ENCODE data around the gene ALDOC. TPM values are rescaled to one million over a fixed set of nuclear protein-coding genes. Genes with fewer than 3 reads are reported as not detected.

ALDOC gene
- total and polyA plus RNA-seq, 4 donors = 40.1 to 131 (median 94.8) TPM

GRCh38 chr17:28545141-28545503 lies 31.6 kb downstream of the ALDOC start (continued):
- TF ChIP-seq SP1 (IDR thresholded peaks at IDR 0.05) = no peak

GRCh38 chr17:28544402-28545140 lies 32.1 kb downstream of the ALDOC start:
- DNase-seq (ENCODE audit: low spot score) = no peak
- Histone ChIP-seq H3K9me3 (ENCODE audit: control insufficient read depth in 4 of 4, low read length in 3 of 4) (no peaks in the 10 kb centered on the region), H3K4me3 (ENCODE audit: low read depth in 1 of 3, low read length in 3 of 3) (no peak overlapping the region), H3K36me3 (ENCODE audit: control insufficient read depth in 4 of 4, insufficient read depth in 3 of 4, low read depth in 1 of 4, low read length in 3 of 4) (peaks cover 0 to 6% (median 2%) of the 10 kb centered on the region in 4 donors), H3K4me1 (ENCODE audit: control insufficient read depth in 4 of 4, insufficient read depth in 4 of 4, low read length in 3 of 4) (peaks cover 0 to 2% (median 0%) of the 10 kb centered on the region in 4 donors), H3K27me3 (ENCODE audit: control insufficient read depth in 4 of 4, insufficient read depth in 4 of 4, low read length in 3 of 4) (no peaks in the 10 kb centered on the region), H3K27ac (ENCODE audit: low read depth in 1 of 2, low read length in 2 of 2) (no peak overlapping the region), H3K9ac (ENCODE audit: low read depth in 1 of 2, low read length in 2 of 2) (no peak overlapping the region)
- no peak for TF ChIP-seq MAX (IDR thresholded peaks at IDR 0.05)
- WGBS = 95% methylated on average over 4 of the region's 4 CpGs

- Histone ChIP-seq H3K4me1 (ENCODE audit: control insufficient read depth in 4 of 4, insufficient read depth in 4 of 4, low read length in 3 of 4) (no peaks in the 10 kb centered on the region), H3K9ac (ENCODE audit: low read depth in 1 of 2, low read length in 2 of 2) (no peak overlapping the region), H3K36me3 (ENCODE audit: control insufficient read depth in 4 of 4, insufficient read depth in 3 of 4, low read depth in 1 of 4, low read length in 3 of 4) (peaks cover 0 to under 1% (median 0%) of the 10 kb centered on the region in 4 donors), H3K27ac (ENCODE audit: low read depth in 1 of 2, low read length in 2 of 2) (no peak overlapping the region), H3K9me3 (ENCODE audit: control insufficient read depth in 4 of 4, low read length in 3 of 4) (no peaks in the 10 kb centered on the region), H3K4me3 (ENCODE audit: low read depth in 1 of 3, low read length in 3 of 3) (no peak overlapping the region), H3K27me3 (ENCODE audit: control insufficient read depth in 4 of 4, insufficient read depth in 4 of 4, low read length in 3 of 4) (no peaks in the 10 kb centered on the region)
- TF ChIP-seq SP1 (IDR thresholded peaks at IDR 0.05) = no peak
- TF ChIP-seq CTCF (IDR thresholded peaks at IDR 0.05; ENCODE audit: low read depth, low read length, missing input control) = no peak
- no peak for DNase-seq (ENCODE audit: low spot score)
- WGBS = 80% methylated on average over 4 of the region's 4 CpGs
Observed at GRCh38 chr17:28541439-28541838, 35.3 kb downstream of the ALDOC start.

GRCh38 chr17:28540231-28540630 lies 36.5 kb downstream of the ALDOC start:
- H3K27me3 ChIP-seq (ENCODE audit: control insufficient read depth in 4 of 4, insufficient read depth in 4 of 4, low read length in 3 of 4) = no peaks in the 10 kb centered on the region
- no peak overlapping the region for H3K9ac ChIP-seq (ENCODE audit: low read depth in 1 of 2, low read length in 2 of 2)
- WGBS = 94% methylated on average over 4 of the region's 4 CpGs

GRCh38 chr17:28538296-28538895 lies 38.3 kb downstream of the ALDOC start:
- H3K4me1 ChIP-seq (ENCODE audit: control insufficient read depth in 4 of 4, insufficient read depth in 4 of 4, low read length in 3 of 4) = no peaks in the 10 kb centered on the region
- no peak for DNase-seq (ENCODE audit: low spot score)
- H3K9ac ChIP-seq (ENCODE audit: low read depth in 1 of 2, low read length in 2 of 2) = no peak overlapping the region
- WGBS = 92% methylated on average over 14 of the region's 14 CpGs
- H3K27me3 ChIP-seq (ENCODE audit: control insufficient read depth in 4 of 4, insufficient read depth in 4 of 4, low read length in 3 of 4) = no peaks in the 10 kb centered on the region
- H3K4me3 ChIP-seq (ENCODE audit: low read depth in 1 of 3, low read length in 3 of 3) = no peak overlapping the region
- TF ChIP-seq SP1 (IDR thresholded peaks at IDR 0.05) (no peak), RAD21 (IDR thresholded peaks at IDR 0.05) (no peak), HNF4A (conservative IDR thresholded peaks at IDR 0.05) (no peak), ATF3 (IDR thresholded peaks at IDR 0.05) (no peak)
- H3K27ac ChIP-seq (ENCODE audit: low read depth in 1 of 2, low read length in 2 of 2) = no peak overlapping the region
- no peaks in the 10 kb centered on the region for H3K9me3 ChIP-seq (ENCODE audit: control insufficient read depth in 4 of 4, low read length in 3 of 4)
- H3K36me3 ChIP-seq (ENCODE audit: control insufficient read depth in 4 of 4, insufficient read depth in 3 of 4, low read depth in 1 of 4, low read length in 3 of 4) = no peaks in the 10 kb centered on the region

More at GRCh38 chr17:28540231-28540630, 36.5 kb downstream of the ALDOC start:
- no peak for DNase-seq (ENCODE audit: low spot score)
- Histone ChIP-seq H3K9me3 (ENCODE audit: control insufficient read depth in 4 of 4, low read length in 3 of 4) (no peaks in the 10 kb centered on the region), H3K27ac (ENCODE audit: low read depth in 1 of 2, low read length in 2 of 2) (no peak overlapping the region), H3K4me3 (ENCODE audit: low read depth in 1 of 3, low read length in 3 of 3) (no peak overlapping the region), H3K4me1 (ENCODE audit: control insufficient read depth in 4 of 4, insufficient read depth in 4 of 4, low read length in 3 of 4) (no peaks in the 10 kb centered on the region), H3K36me3 (ENCODE audit: control insufficient read depth in 4 of 4, insufficient read depth in 3 of 4, low read depth in 1 of 4, low read length in 3 of 4) (no peaks in the 10 kb centered on the region)
- TF ChIP-seq TAF1 (conservative IDR thresholded peaks at IDR 0.05) = no peak

Measured in liver (tissue), 9 donors.